Smooth muscle cell (in vitro differentiated cells): Measurements from ENCODE around the gene SMYD3. TPM values are rescaled to one million over a fixed set of nuclear protein-coding genes. Genes with fewer than 3 reads are reported as not detected.

ENCODE experiments used
- DNase-seq: peaks from one replicate; lab custom pipeline; 2025; ENCODE audit not compliant: unreplicated experiment; lab: John Stamatoyannopoulos, UW
- H2AFZ ChIP-seq: fragments of 200-600 bp; sonication (generic); 2 replicates; pipeline ENCODE4 v1.6.0; 2016; ENCODE audit warnings: antibody characterized with exemption, low read depth, mild to moderate bottlenecking
- H3F3A ChIP-seq: fragments of 200-600 bp; sonication (generic); 2 replicates; pipeline ENCODE4 v1.6.0; 2017; ENCODE audit warnings: antibody characterized with exemption, low read depth
- H3K27ac ChIP-seq: fragments of 200-600 bp; sonication (generic); 2 replicates; pipeline ENCODE4 v1.5.1; 2016; ENCODE audit warnings: low read depth, mild to moderate bottlenecking
- H3K27me3 ChIP-seq: fragments of 200-600 bp; sonication (generic); 2 replicates; pipeline ENCODE4 v1.6.1; 2016; ENCODE audit warnings: low read depth, mild to moderate bottlenecking
- H3K36me3 ChIP-seq: fragments of 200-600 bp; sonication (generic); 2 replicates; pipeline ENCODE4 v1.5.1; 2016; ENCODE audit warnings: low read depth
- H3K4me1 ChIP-seq: fragments of 200-600 bp; sonication (generic); 2 replicates; pipeline ENCODE4 v1.5.1; 2016; ENCODE audit warnings: low read depth
- H3K4me2 ChIP-seq: fragments of 200-600 bp; sonication (generic); 2 replicates; pipeline ENCODE4 v1.6.0; 2016; ENCODE audit warnings: mild to moderate bottlenecking
- H3K4me3 ChIP-seq: fragments of 200-600 bp; sonication (generic); 2 replicates; pipeline ENCODE4 v1.5.1; 2016; ENCODE audit warnings: mild to moderate bottlenecking
- H3K79me2 ChIP-seq: fragments of 200-600 bp; sonication (generic); 2 replicates; pipeline ENCODE4 v1.6.0; 2016; ENCODE audit warnings: low read depth, mild to moderate bottlenecking
- H3K9ac ChIP-seq: fragments of 200-600 bp; sonication (generic); 2 replicates; pipeline ENCODE4 v1.6.0; 2016; ENCODE audit warnings: low read depth
- H3K9me3 ChIP-seq: fragments of 200-600 bp; sonication (generic); replicated peaks from 2 replicates; pipeline ENCODE4 v1.5.1; 2016; ENCODE audit warnings: low read depth
- H4K20me1 ChIP-seq: fragments of 200-600 bp; sonication (generic); 2 replicates; pipeline ENCODE4 v1.6.0; 2016; ENCODE audit warnings: low read depth
- CTCF ChIP-seq: fragments of 200-600 bp; sonication (generic); IDR thresholded peaks from 2 replicates; pipeline ENCODE4 v1.5.1; 2017; ENCODE audit warnings: borderline replicate concordance, mild to moderate bottlenecking, antibody characterized with exemption; ENCODE audit not compliant: insufficient read depth, poor library complexity, severe bottlenecking
- WGBS: methylation state at CpG from one replicate; pipeline ENCODE4 v1.1.7; 2016; ENCODE audit warnings: low lambda C conversion rate; 5-methylcytosine and 5-hydroxymethylcytosine counted together
- polyA plus RNA-seq: library from polyadenylated mRNA; unstranded; fragments of >200 nt; fragmentation: Nextera tagmentation; extraction: Ambion mirVana; gene quantifications from 2 replicates; pipeline ENCODE4 v1.2.1, GENCODE V29; 2016
- total RNA-seq: library from RNA; depleted of rRNA; stranded (reverse); fragments of >200 nt; gene quantifications from 2 replicates; pipeline ENCODE4 v1.2.3, GENCODE V29; 2014

SMYD3 gene
- total and polyA plus RNA-seq, 2 experiments from 2014 or later = 162 to 301 TPM

- 33% methylated on average over 3 of the region's 3 CpGs for WGBS
- H3K4me3 ChIP-seq = no peak overlapping the region
- H3F3A ChIP-seq = peaks cover 42% of the 10 kb centered on the region
- H4K20me1 ChIP-seq = no peaks in the 10 kb centered on the region
- H2AFZ ChIP-seq = no peak overlapping the region
- TF ChIP-seq CTCF = no peak
- H3K36me3 ChIP-seq = no peaks in the 10 kb centered on the region
- DNase-seq = no peak
- H3K4me1 ChIP-seq = peaks cover 22% of the 10 kb centered on the region
- no peaks in the 10 kb centered on the region for H3K27me3 ChIP-seq
- no peaks in the 10 kb centered on the region for H3K79me2 ChIP-seq
- no peaks in the 10 kb centered on the region for H3K9me3 ChIP-seq
- H3K4me2 ChIP-seq = no peak overlapping the region
- H3K9ac ChIP-seq = no peak overlapping the region
- H3K27ac ChIP-seq = peak overlapping the region; percentile 98
Observed at GRCh38 chr1:245878585-245878984, 628.5 kb downstream of the SMYD3 start.

- Histone ChIP-seq H3K9me3 (no peaks in the 10 kb centered on the region), H2AFZ (no peak overlapping the region), H3K79me2 (no peaks in the 10 kb centered on the region), H3K4me3 (no peak overlapping the region), H3K4me2 (no peak overlapping the region), H3K27ac (peak overlapping the region; percentile 98), H3K27me3 (no peaks in the 10 kb centered on the region), H3F3A (peaks cover 48% of the 10 kb centered on the region), H3K9ac (no peak overlapping the region), H3K4me1 (peaks cover 27% of the 10 kb centered on the region), H3K36me3 (no peaks in the 10 kb centered on the region), H4K20me1 (no peaks in the 10 kb centered on the region)
- 72% methylated on average over 8 of the region's 8 CpGs for WGBS
- no peak for DNase-seq
- TF ChIP-seq CTCF = no peak
Observed at GRCh38 chr1:245877976-245878375, 629.1 kb downstream of the SMYD3 start.

GRCh38 chr1:245876586-245876985 lies 630.5 kb downstream of the SMYD3 start:
- peaks cover 33% of the 10 kb centered on the region for H3K4me1 ChIP-seq
- peak overlapping the region; percentile 56 for H3K4me2 ChIP-seq
- H3K27ac ChIP-seq = peak overlapping the region; percentile 98
- no peaks in the 10 kb centered on the region for H3K79me2 ChIP-seq
- WGBS = 56% methylated on average over 5 of the region's 5 CpGs
- no peaks in the 10 kb centered on the region for H3K9me3 ChIP-seq
- no peak for DNase-seq
- TF ChIP-seq CTCF = no peak
- H3K36me3 ChIP-seq = no peaks in the 10 kb centered on the region
- peaks cover 52% of the 10 kb centered on the region for H3F3A ChIP-seq
- no peak overlapping the region for H3K4me3 ChIP-seq
- no peaks in the 10 kb centered on the region for H4K20me1 ChIP-seq
- no peaks in the 10 kb centered on the region for H3K27me3 ChIP-seq
- H2AFZ ChIP-seq = no peak overlapping the region
- H3K9ac ChIP-seq = no peak overlapping the region

GRCh38 chr1:245875581-245876261 lies 631.4 kb downstream of the SMYD3 start:
- 69% methylated on average over 4 of the region's 4 CpGs for WGBS
- Histone ChIP-seq H3K27ac (peak overlapping the region; percentile 98), H3F3A (peaks cover 49% of the 10 kb centered on the region), H3K36me3 (no peaks in the 10 kb centered on the region), H3K4me3 (no peak overlapping the region), H3K4me1 (peaks cover 29% of the 10 kb centered on the region), H3K27me3 (no peaks in the 10 kb centered on the region), H3K4me2 (peak overlapping the region; percentile 56), H3K9ac (peak overlapping the region; percentile 17), H2AFZ (no peak overlapping the region), H4K20me1 (no peaks in the 10 kb centered on the region), H3K9me3 (no peaks in the 10 kb centered on the region), H3K79me2 (no peaks in the 10 kb centered on the region)
- no peak for DNase-seq
- no peak for TF ChIP-seq CTCF
